ENCODE measurements around the gene LRRK1.
A peak's percentile ranks its signal among the peaks of the same experiment; 100 is the strongest.

The LRRK1 gene

GRCh38 chr15:101026656-101027272 is 107.6 kb downstream of the LRRK1 start:
- no peaks in the 10 kb centered on the region for H3K36me3 Mint-ChIP-seq (ENCODE audit: low read depth)
- no peak overlapping the region for H3K4me3 Mint-ChIP-seq
- H3K27me3 Mint-ChIP-seq (ENCODE audit: low read depth): peaks cover 3% of the 10 kb centered on the region
- no peak for TF ChIP-seq CTCF (IDR thresholded peaks at IDR 0.05; ENCODE audit: unreplicated experiment in 3 of 3)
- H3K9me3 Mint-ChIP-seq: no peaks in the 10 kb centered on the region
- peaks cover 6% of the 10 kb centered on the region for H3K4me1 Mint-ChIP-seq
- peak overlapping the region in 1 of 3 experiments; percentile 80 for H3K27ac Mint-ChIP-seq

- H3K27ac Mint-ChIP-seq: peak overlapping the region in 1 of 3 experiments; percentile 60
- peaks cover 6% of the 10 kb centered on the region for H3K4me1 Mint-ChIP-seq
- no peak overlapping the region for H3K4me3 Mint-ChIP-seq
- H3K36me3 Mint-ChIP-seq (ENCODE audit: low read depth): no peaks in the 10 kb centered on the region
- peaks cover under 1% of the 10 kb centered on the region for H3K9me3 Mint-ChIP-seq
- peaks cover 3% of the 10 kb centered on the region for H3K27me3 Mint-ChIP-seq (ENCODE audit: low read depth)
- no peak for TF ChIP-seq CTCF (IDR thresholded peaks at IDR 0.05; ENCODE audit: unreplicated experiment in 3 of 3)
Observed at GRCh38 chr15:101027273-101027901, 108.2 kb downstream of the LRRK1 start.

GRCh38 chr15:101027920-101028319 is 108.8 kb downstream of the LRRK1 start:
- peak overlapping the region in 2 of 3 experiments; percentile 10 to 70 for H3K27ac Mint-ChIP-seq
- H3K36me3 Mint-ChIP-seq (ENCODE audit: low read depth): no peaks in the 10 kb centered on the region
- H3K4me1 Mint-ChIP-seq: peaks cover 6% of the 10 kb centered on the region
- no peak overlapping the region for H3K4me3 Mint-ChIP-seq
- H3K27me3 Mint-ChIP-seq (ENCODE audit: low read depth): peaks cover 3% of the 10 kb centered on the region
- no peak for TF ChIP-seq CTCF (IDR thresholded peaks at IDR 0.05; ENCODE audit: unreplicated experiment in 3 of 3)
- H3K9me3 Mint-ChIP-seq: peaks cover 5% of the 10 kb centered on the region

- H3K4me1 Mint-ChIP-seq: peaks cover 6% of the 10 kb centered on the region
- H3K4me3 Mint-ChIP-seq: no peak overlapping the region
- H3K27ac Mint-ChIP-seq: peak overlapping the region in 2 of 3 experiments; percentile 10 to 70
- no peaks in the 10 kb centered on the region for H3K36me3 Mint-ChIP-seq (ENCODE audit: low read depth)
- peaks cover 3% of the 10 kb centered on the region for H3K27me3 Mint-ChIP-seq (ENCODE audit: low read depth)
- TF ChIP-seq CTCF (IDR thresholded peaks at IDR 0.05; ENCODE audit: unreplicated experiment in 3 of 3): no peak
- H3K9me3 Mint-ChIP-seq: peaks cover 9% of the 10 kb centered on the region
Observed at GRCh38 chr15:101028321-101028720, 109.2 kb downstream of the LRRK1 start.

GRCh38 chr15:101028772-101029438 is 109.7 kb downstream of the LRRK1 start:
- peaks cover 15% of the 10 kb centered on the region for H3K9me3 Mint-ChIP-seq

More at GRCh38 chr15:101028772-101029438, 109.7 kb downstream of the LRRK1 start:
- Mint-ChIP-seq H3K4me3 (no peak overlapping the region), H3K36me3 (ENCODE audit: low read depth) (no peaks in the 10 kb centered on the region), H3K27me3 (ENCODE audit: low read depth) (peaks cover 3% of the 10 kb centered on the region), H3K4me1 (peaks cover 3% of the 10 kb centered on the region), H3K27ac (no peak overlapping the region)
- TF ChIP-seq CTCF (IDR thresholded peaks at IDR 0.05; ENCODE audit: unreplicated experiment in 3 of 3): no peak
